Left ventricle myocardium superior (tissue), 1 donor: Measurements from ENCODE around the gene NRCAM. TPM values are rescaled to one million over a fixed set of nuclear protein-coding genes. Genes with fewer than 3 reads are reported as not detected.

ENCODE experiments used
- ATAC-seq: fragments of 200-7000 bp; cut with Tn5 transposase; one replicate; pipeline ENCODE4 v1.9.1; 2020; ENCODE audit warnings: mild to moderate bottlenecking, moderate library complexity
- DNase-seq: peaks from one replicate; pipeline ENCODE4 v3.0.0-alpha.2; 2020
- intact Hi-C: fragments of 100-400 bp; cut with micrococcal nuclease; formaldehyde crosslinking; loops from one replicate; pipeline ENCODE4 v1.11.0; 2022
- total RNA-seq: library from RNA; stranded (reverse); fragmentation: NEBNext Ultra II Directional; extraction: Animal tissue kit (Norgen Biotek cat#: 25700); gene quantifications from one replicate; pipeline ENCODE4 v1.2.1, GENCODE V29; 2021
- donor health status: DM: no; HTN: yes; CAD: no; lungs with severe emphysema.

NRCAM gene
- total RNA-seq, 1 donor from 2014 or later: 0.62 TPM

DNA sequence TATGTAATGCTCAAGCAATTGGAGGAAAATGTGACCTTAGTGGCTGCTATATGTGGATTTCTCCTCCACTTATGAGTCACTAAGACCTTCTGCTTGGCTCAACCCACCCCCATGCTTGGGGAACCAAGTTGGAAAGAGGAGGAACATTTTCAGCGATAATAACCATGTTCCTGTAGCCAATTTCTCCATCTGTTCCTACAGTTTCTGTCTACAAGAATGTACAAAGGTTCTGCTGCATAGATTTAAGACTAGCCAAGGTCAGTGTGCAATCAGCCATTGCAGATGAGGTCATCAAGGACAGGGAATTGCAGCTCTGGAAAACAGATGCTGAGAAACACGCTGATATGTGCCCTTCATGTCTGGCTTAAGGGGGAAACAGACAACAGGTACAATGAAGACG lies 5.6 kb upstream of the NRCAM start:
- ATAC-seq (peak; percentile 66), DNase-seq (no peak)
- intact Hi-C loops: no loop called here

DNA sequence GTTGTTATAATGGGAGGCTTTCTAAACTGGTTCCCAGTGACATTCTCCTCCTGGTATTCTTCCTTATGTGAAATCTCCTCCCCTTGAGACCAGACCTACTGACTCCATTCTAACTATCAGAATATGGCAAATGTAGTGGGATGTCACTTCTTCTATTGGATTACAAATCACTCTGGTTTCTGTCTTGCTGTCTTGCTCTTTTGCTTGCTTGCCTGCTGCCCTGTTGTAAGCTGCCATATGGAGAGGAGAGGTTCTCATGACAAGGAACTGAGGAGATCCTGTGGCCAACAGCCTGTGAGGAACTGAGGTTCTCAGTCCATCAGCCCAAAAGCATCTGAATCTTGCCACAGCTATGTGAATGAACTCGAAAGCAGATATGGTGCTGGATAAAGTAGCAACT lies 4.7 kb upstream of the NRCAM start:
- DNase-seq (no peak), ATAC-seq (no peak)
- intact Hi-C loops: no loop called here

- DNase-seq (no peak), ATAC-seq (no peak)
- intact Hi-C loops: no loop called here
These were observed 3.8 kb upstream of the NRCAM start for GRCh38 chr7:108459922-108460551.

DNA sequence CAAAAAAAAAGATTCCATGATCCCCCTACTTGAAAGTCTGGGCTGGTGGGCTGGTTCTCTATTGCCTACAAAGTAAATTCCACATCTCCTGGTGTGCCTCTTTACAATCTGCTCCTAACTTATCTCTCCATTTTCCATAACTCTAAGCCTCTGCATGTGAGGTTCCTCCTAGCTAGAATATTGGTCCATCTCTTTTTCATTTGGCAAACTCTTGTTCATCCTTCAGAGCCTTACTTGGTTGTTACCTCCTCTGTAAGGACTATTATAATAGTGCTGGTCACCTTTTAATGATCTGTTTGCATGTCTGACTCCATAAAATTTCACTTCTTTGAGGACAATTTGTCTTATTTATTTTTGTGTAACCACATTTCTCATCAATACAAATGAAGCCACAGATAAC lies 1.6 kb upstream of the NRCAM start:
- no peak for ATAC-seq
- intact Hi-C loops: no loop called here
- DNase-seq: no peak

GRCh38 chr7:108456845-108457540 lies 757 bp upstream of the NRCAM start:
- DNase-seq (no peak), ATAC-seq (no peak)
- intact Hi-C loops: no loop called here

DNA sequence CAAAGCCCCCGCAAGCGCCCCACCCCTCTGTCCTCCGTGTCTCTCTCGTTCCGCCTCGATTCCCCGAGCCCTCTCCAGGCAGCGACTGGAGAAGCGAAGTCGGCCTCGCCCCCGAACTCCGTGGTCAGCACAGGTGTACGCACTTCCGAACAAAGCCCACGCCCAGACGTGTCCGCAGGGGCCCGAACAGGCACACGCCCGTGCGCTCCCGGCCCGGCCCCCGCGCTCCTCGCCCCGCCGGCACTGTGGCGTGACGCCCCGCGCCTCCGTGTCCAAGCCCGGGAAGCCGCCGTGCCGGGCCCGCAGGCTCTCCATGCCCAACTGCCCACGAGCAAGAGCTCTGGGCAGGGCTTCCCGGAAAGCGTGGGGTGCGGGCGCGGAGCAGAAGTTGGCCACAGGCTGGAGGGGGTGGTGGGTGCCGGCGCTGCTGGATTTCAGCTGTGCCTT lies 662 bp downstream of the NRCAM start:
- DNase-seq (no peak), ATAC-seq (peak; percentile 32)
- intact Hi-C loops: no loop called here

- ATAC-seq: peak; percentile 38
- intact Hi-C loops: no loop called here
- peak; percentile 28 for DNase-seq
These were observed 1.3 kb downstream of the NRCAM start for GRCh38 chr7:108454674-108455550.

GRCh38 chr7:108454317-108454673 lies 1.9 kb downstream of the NRCAM start:
- no peak for DNase-seq
- no peak for ATAC-seq
- intact Hi-C loops: no loop called here

- no peak for DNase-seq
- intact Hi-C loops: no loop called here
- no peak for ATAC-seq
These were observed 2.9 kb downstream of the NRCAM start for GRCh38 chr7:108453320-108453719.

GRCh38 chr7:108452707-108453106 lies 3.5 kb downstream of the NRCAM start:
- intact Hi-C loops: no loop called here
- DNase-seq (no peak), ATAC-seq (no peak)

GRCh38 chr7:108451296-108451848 lies 4.9 kb downstream of the NRCAM start:
- no peak for DNase-seq
- ATAC-seq: no peak
- intact Hi-C loops: no loop called here

- ATAC-seq (no peak), DNase-seq (no peak)
- intact Hi-C loops: no loop called here
These were observed 6.1 kb downstream of the NRCAM start for GRCh38 chr7:108450160-108450559.

- ATAC-seq: no peak
- DNase-seq: no peak
- intact Hi-C loops: no loop called here
These were observed 6.7 kb downstream of the NRCAM start for GRCh38 chr7:108449521-108449920.

GRCh38 chr7:108448584-108449505 lies 7.4 kb downstream of the NRCAM start:
- intact Hi-C loops: no loop called here
- no peak for DNase-seq
- no peak for ATAC-seq

- ATAC-seq (no peak), DNase-seq (no peak)
- intact Hi-C loops: no loop called here
These were observed 14.1 kb downstream of the NRCAM start for GRCh38 chr7:108442039-108442568.

GRCh38 chr7:108441392-108441955 lies 14.8 kb downstream of the NRCAM start:
- intact Hi-C loops: no loop called here
- no peak for DNase-seq
- no peak for ATAC-seq

- intact Hi-C loops: no loop called here
- ATAC-seq (no peak), DNase-seq (no peak)
These were observed 15.6 kb downstream of the NRCAM start for GRCh38 chr7:108440613-108441012.

- intact Hi-C loops: no loop called here
- DNase-seq (no peak), ATAC-seq (no peak)
These were observed 19.3 kb downstream of the NRCAM start for GRCh38 chr7:108436906-108437305.
